ENCODE results near the gene GULP1.

GRCh38 chr2:188434018-188434417, 142.3 kb downstream of the GULP1 start:
- no peak for TF ChIP-seq EZH2phosphoT487 (IDR thresholded peaks at IDR 0.05; ENCODE audit: unreplicated experiment)
- TF ChIP-seq ETS1 (IDR thresholded peaks at IDR 0.05) = no peak
- TF ChIP-seq CTCF (conservative IDR thresholded peaks at IDR 0.05; ENCODE audit: low read depth in 2 of 2) = no peak
- no peak for TF ChIP-seq POLR2AphosphoS5 (IDR thresholded peaks at IDR 0.05; ENCODE audit: low read depth)
- TF ChIP-seq REST (IDR thresholded peaks at IDR 0.05; ENCODE audit: unreplicated experiment) = no peak
- TF ChIP-seq JUNB (IDR thresholded peaks at IDR 0.05; ENCODE audit: unreplicated experiment) = no peak
- no peak for TF ChIP-seq ZNF114 (CRISPR knock-in tag; IDR thresholded peaks at IDR 0.05)
- no peak for TF ChIP-seq STAT1 (IDR thresholded peaks at IDR 0.05; ENCODE audit: unreplicated experiment)
- TF ChIP-seq EZH2 (IDR thresholded peaks at IDR 0.05; ENCODE audit: low read depth, unreplicated experiment) = no peak
- TF ChIP-seq ZNF331 (CRISPR knock-in tag; IDR thresholded peaks at IDR 0.05; ENCODE audit: low read depth) = no peak
- no peak for TF ChIP-seq CREB1 (CRISPR knock-in tag; IDR thresholded peaks at IDR 0.05; ENCODE audit: low read depth)
- TF ChIP-seq NANOG (IDR thresholded peaks at IDR 0.05; ENCODE audit: borderline replicate concordance) = no peak

Data from GM23338 (cell line).